Caco-2 (cell line): ENCODE measurements around the gene POFUT1. TPM values are rescaled to one million over a fixed set of nuclear protein-coding genes. Genes with fewer than 3 reads are reported as not detected.

Source experiments
- BruUV-seq: library from RNA; stranded (reverse); fragments of 400-500 nt; replicated peaks from 2 replicates; lab custom pipeline; 2021; lab: Mats Ljungman, UMichigan
- CTCF ChIA-PET: fragments of 300-600 bp; sonication (Branson Sonifier 250); formaldehyde crosslinking; loops from one replicate; lab custom pipeline; 2022; ENCODE audit warnings: antibody characterized with exemption; lab: Charles Lee
- POLR2A ChIA-PET: fragments of 300-600 bp; sonication (Branson Sonifier 250); formaldehyde crosslinking; loops from one replicate; lab custom pipeline; 2022; ENCODE audit warnings: antibody characterized with exemption; lab: Charles Lee
- DNase-seq, 2 experiments: peaks; one replicate each; pipeline versions ENCODE4 v3.0.0 to v3.0.0-alpha.2; 2020 to 2022
- H3K27me3 ChIP-seq: replicated peaks from 2 replicates; pipeline ENCODE4 v1.6.0; 2011; ENCODE audit warnings: low read length; ENCODE audit not compliant: control insufficient read depth, insufficient read depth
- H3K36me3 ChIP-seq: 2 replicates; pipeline ENCODE4 v1.5.1; 2011; ENCODE audit warnings: low read length; ENCODE audit not compliant: control insufficient read depth, insufficient read depth
- H3K4me1 ChIP-seq: fragments of 250-450 bp; sonication (Bioruptor Pico); 2 replicates; pipeline ENCODE4 v1.5.1; 2020; ENCODE audit warnings: mild to moderate bottlenecking
- H3K4me3 ChIP-seq: 2 replicates; pipeline ENCODE4 v1.5.1; 2011; ENCODE audit warnings: low read depth, mild to moderate bottlenecking, control low read depth, low read length
- H3K9me3 ChIP-seq: fragments of 250-450 bp; sonication (Bioruptor Pico); 2 replicates; pipeline ENCODE4 v1.5.1; 2020; ENCODE audit warnings: mild to moderate bottlenecking, moderate library complexity
- H3K27ac Mint-ChIP-seq: one replicate; pipeline ENCODE4 v1.8.0; 2022; ENCODE audit warnings: mixed read lengths; ENCODE audit not compliant: unreplicated experiment
- H3K27me3 Mint-ChIP-seq: one replicate; pipeline ENCODE4 v1.8.0; 2022; ENCODE audit warnings: mixed read lengths; ENCODE audit not compliant: insufficient read depth, unreplicated experiment
- H3K36me3 Mint-ChIP-seq: one replicate; pipeline ENCODE4 v1.8.0; 2022; ENCODE audit warnings: mild to moderate bottlenecking, mixed read lengths; ENCODE audit not compliant: insufficient read depth, unreplicated experiment
- H3K4me1 Mint-ChIP-seq: one replicate; pipeline ENCODE4 v1.8.0; 2022; ENCODE audit warnings: low read depth, mixed read lengths; ENCODE audit not compliant: unreplicated experiment
- H3K4me3 Mint-ChIP-seq: one replicate; pipeline ENCODE4 v1.8.0; 2022; ENCODE audit warnings: mild to moderate bottlenecking, moderate library complexity, mixed read lengths; ENCODE audit not compliant: unreplicated experiment
- H3K9me3 Mint-ChIP-seq: one replicate; pipeline ENCODE4 v1.8.0; 2022; ENCODE audit warnings: mixed read lengths; ENCODE audit not compliant: unreplicated experiment
- CTCF ChIP-seq, 2 experiments: fragments of 200-600 bp in 1 of 2; IDR thresholded peaks; 1 replicate in 1 of 2; 2 replicates in 1 of 2; pipeline versions ENCODE4 v1.5.1 to v1.8.0; 2011 to 2022; ENCODE audit warnings: antibody characterized with exemption in 1 of 2, control low read depth in 1 of 2, inconsistent platforms in 1 of 2, low read depth in 1 of 2, low read length in 1 of 2, mild to moderate bottlenecking in 1 of 2, moderate library complexity in 1 of 2; ENCODE audit not compliant: insufficient read depth in 1 of 2, severe bottlenecking in 1 of 2, unreplicated experiment in 1 of 2
- intact Hi-C: fragments of 100-400 bp; cut with micrococcal nuclease; formaldehyde crosslinking; loops from one replicate; pipeline ENCODE4 v1.10.0; 2022; ENCODE audit not compliant: unreplicated experiment
- total RNA-seq: library from RNA; stranded (reverse); gene quantifications from 2 replicates; pipeline ENCODE4 v1.2.3, GENCODE V29; 2022

Gene POFUT1
- total RNA-seq, 1 experiment from 2014 or later, result 158 TPM

GRCh38 chr20:32287231-32287638, 79.6 kb downstream of the POFUT1 start:
- BruUV-seq, result no TSS peak
- H3K4me3 ChIP-seq, result no peak overlapping the region
- TF ChIP-seq CTCF (IDR thresholded peaks at IDR 0.05; ENCODE audit: insufficient read depth in 1 of 2, low read depth in 1 of 2, low read length in 1 of 2, severe bottlenecking in 1 of 2, unreplicated experiment in 1 of 2), result no peak
- H3K27me3 ChIP-seq, result no peaks in the 10 kb centered on the region
- H3K36me3 ChIP-seq, result no peaks in the 10 kb centered on the region
- H3K9me3 ChIP-seq, result no peaks in the 10 kb centered on the region
- Mint-ChIP-seq H3K4me1 (peaks cover 37% of the 10 kb centered on the region), H3K9me3 (no peaks in the 10 kb centered on the region), H3K36me3 (peaks cover 12% of the 10 kb centered on the region), H3K4me3 (no peak overlapping the region), H3K27me3 (no peaks in the 10 kb centered on the region), H3K27ac (no peak overlapping the region)
- DNase-seq, result no peak
- ChIA-PET CTCF (interaction anchor here (0.7 kb wide), 1 partner anchor 196 kb away, joined by 3 read pairs; no protein-coding TSS in a partner anchor), POLR2A (no interaction called here)
- intact Hi-C loops, result no loop called here
- H3K4me1 ChIP-seq, result peaks cover 56% of the 10 kb centered on the region

Other genes starting within 250 kb of the POFUT1 start
- gene XKR7, start 239.7 kb upstream of the POFUT1 start, total RNA-seq, result not detected in 2 replicates
- gene CCM2L, start 197.4 kb upstream of the POFUT1 start, total RNA-seq, result 0.16 and 0.32 TPM in 2 replicates
- not detected in 2 replicates for gene HCK, start 155.6 kb upstream of the POFUT1 start, total RNA-seq
- gene TM9SF4, start 98.2 kb upstream of the POFUT1 start, total RNA-seq, result 130 and 138 TPM in 2 replicates
- gene PLAGL2, start 137 bp upstream of the POFUT1 start, total RNA-seq, result 89.6 and 96.1 TPM in 2 replicates
- gene KIF3B, start 69.8 kb downstream of the POFUT1 start, total RNA-seq, result 49.0 and 50.0 TPM in 2 replicates
- 226 and 233 TPM in 2 replicates for gene ASXL1, start 150.5 kb downstream of the POFUT1 start, total RNA-seq